Sigmoid colon (tissue), 4 donors: ENCODE results near the gene ARCN1.

Experiments used
- EP300 ChIP-seq, 4 donors: sonication (generic); formaldehyde crosslinking; IDR thresholded peaks; one replicate each; pipeline ENCODE4 v1.6.1; 2017; ENCODE audit warnings: antibody characterized with exemption in 4 of 4
- POLR2A ChIP-seq, 2 donors: fragments of 450-650 bp; IDR thresholded peaks; one replicate each; pipeline ENCODE4 v1.6.1; 2016; ENCODE audit warnings: antibody characterized with exemption in 2 of 2, mild to moderate bottlenecking in 2 of 2, moderate library complexity in 2 of 2
- TF ChIP-seq, protein P1 (sequence below), 4 experiments: fragments of 450-650 bp in 3 of 4; fragments of 200-600 bp in 1 of 4; IDR thresholded peaks; one replicate each; pipeline ENCODE4 v1.5.1; 2016 to 2019; ENCODE audit warnings: antibody characterized with exemption in 4 of 4, mild to moderate bottlenecking in 3 of 4, moderate library complexity in 2 of 4

DNA sequence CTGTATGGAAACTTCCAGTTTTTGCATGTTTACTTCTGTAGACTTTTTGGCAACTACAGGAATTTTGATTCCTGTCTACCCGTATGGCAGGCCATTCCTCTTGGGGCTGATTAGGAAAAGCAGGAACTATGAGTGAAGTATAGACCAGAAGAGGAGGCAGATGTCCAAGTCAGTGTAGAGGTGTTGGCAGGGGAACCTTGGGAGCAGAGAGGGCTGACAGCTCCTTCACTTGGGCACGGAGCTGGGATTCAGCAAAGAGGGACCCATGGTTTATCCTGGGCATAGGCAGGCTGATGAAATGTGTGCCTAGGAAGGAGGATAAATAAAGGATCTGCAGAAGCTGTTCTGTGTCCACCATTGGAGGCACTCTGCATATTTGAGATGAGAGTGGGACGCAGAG lies 74.2 kb downstream of the ARCN1 start:
- TF ChIP-seq, protein P1, sequence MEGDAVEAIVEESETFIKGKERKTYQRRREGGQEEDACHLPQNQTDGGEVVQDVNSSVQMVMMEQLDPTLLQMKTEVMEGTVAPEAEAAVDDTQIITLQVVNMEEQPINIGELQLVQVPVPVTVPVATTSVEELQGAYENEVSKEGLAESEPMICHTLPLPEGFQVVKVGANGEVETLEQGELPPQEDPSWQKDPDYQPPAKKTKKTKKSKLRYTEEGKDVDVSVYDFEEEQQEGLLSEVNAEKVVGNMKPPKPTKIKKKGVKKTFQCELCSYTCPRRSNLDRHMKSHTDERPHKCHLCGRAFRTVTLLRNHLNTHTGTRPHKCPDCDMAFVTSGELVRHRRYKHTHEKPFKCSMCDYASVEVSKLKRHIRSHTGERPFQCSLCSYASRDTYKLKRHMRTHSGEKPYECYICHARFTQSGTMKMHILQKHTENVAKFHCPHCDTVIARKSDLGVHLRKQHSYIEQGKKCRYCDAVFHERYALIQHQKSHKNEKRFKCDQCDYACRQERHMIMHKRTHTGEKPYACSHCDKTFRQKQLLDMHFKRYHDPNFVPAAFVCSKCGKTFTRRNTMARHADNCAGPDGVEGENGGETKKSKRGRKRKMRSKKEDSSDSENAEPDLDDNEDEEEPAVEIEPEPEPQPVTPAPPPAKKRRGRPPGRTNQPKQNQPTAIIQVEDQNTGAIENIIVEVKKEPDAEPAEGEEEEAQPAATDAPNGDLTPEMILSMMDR (IDR thresholded peaks at IDR 0.05) = no peak
- TF ChIP-seq POLR2A (IDR thresholded peaks at IDR 0.05) = no peak
- TF ChIP-seq EP300 (IDR thresholded peaks at IDR 0.05) = no peak
